DND-41 (cell line): ENCODE data around the gene CORO6.

Experiments
- CTCF ChIP-seq: IDR thresholded peaks from 2 replicates; pipeline ENCODE4 v1.5.1; 2012; ENCODE audit warnings: borderline replicate concordance, low read length, moderate library complexity, mild to moderate bottlenecking; ENCODE audit not compliant: poor library complexity, severe bottlenecking; ENCODE audit errors: extremely low read depth
- EZH2 ChIP-seq: IDR thresholded peaks from 3 replicates; pipeline ENCODE4 v1.6.1; 2012; ENCODE audit warnings: borderline replicate concordance, low read depth, mild to moderate bottlenecking, moderate library complexity, low read length, inconsistent platforms; ENCODE audit not compliant: severe bottlenecking

GRCh38 chr17:29567554-29568330 is 55.0 kb downstream of the CORO6 start:
- TF ChIP-seq EZH2 (no peak), CTCF (peak; percentile 57)
